ENCODE measurements around the gene WEE2. TPM values are rescaled to one million over a fixed set of nuclear protein-coding genes. Genes with fewer than 3 reads are reported as not detected.

Gene WEE2
- total RNA-seq, 1 donor from 2014 or later, result not detected

DNA sequence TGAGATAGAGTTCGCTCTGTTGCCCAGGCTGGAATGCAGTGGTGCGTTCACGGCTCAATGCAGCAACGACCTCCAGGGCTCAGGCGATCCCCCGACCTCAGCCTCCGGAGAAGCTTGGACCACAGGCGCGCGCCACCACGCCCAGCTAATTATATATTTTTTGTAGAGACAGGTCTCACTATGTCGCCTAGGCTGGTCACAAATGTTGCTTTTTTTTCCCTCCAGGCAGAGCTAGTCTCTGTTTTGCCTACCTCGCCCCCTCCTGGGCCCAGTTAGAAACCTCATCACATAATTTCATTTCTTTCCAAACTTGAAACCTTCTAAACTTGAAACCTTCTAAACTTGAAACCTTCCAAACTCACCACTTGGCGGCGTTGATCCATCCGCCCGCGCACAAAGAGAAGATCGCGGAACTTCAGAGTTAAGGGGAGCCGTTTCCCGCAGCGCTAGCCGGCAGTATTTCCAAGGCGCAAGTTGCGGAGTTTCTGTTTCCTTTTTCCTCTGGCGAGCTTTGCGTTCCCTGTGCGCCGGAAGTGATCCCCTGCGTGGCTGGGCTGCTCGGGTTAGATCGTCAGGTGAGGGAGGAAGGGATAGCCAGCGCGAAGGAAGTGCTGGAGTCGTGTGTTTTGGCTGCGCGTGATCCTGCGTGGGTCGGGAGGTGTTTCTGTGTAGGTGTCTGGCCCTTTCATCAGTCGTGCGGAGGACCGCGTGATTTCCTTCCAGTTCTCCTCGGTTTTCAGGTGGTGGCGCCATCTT, 29.9 kb downstream of the WEE2 start, which contains the start of gene SSBP1:
Gene SSBP1, plus strand, starts transcription at position 523 of the 756 bp plus-strand sequence. CDS start 809 bp downstream, outside the sequence.
- intact Hi-C loops (cut with DNase I), result loop anchor here (10.0 kb wide), 1 partner anchor 83 kb away; no protein-coding TSS in a partner anchor
- peak; percentile 95 to 97 for DNase-seq (ENCODE audit: extremely low spot score in 2 of 2)
- no peaks in the 10 kb centered on the region for H3K9me3 ChIP-seq
- no peaks in the 10 kb centered on the region for H3K27me3 ChIP-seq
- peaks cover 0 to 24% of the 10 kb centered on the region in 2 donors for H3K36me3 ChIP-seq
- H3K4me1 ChIP-seq, result peaks cover 34% of the 10 kb centered on the region
- peak within 1 kb of the TSS; percentile 74 for H3K27ac ChIP-seq
- peak in 1 of 2 donors; percentile 24 for TF ChIP-seq POLR2A (IDR thresholded peaks at IDR 0.05)
- TF ChIP-seq POLR2AphosphoS5 (IDR thresholded peaks at IDR 0.05; ENCODE audit: insufficient read depth in 1 of 2, low read depth in 1 of 2), result peak; percentile 87 to 99
- TF ChIP-seq, protein P1, sequence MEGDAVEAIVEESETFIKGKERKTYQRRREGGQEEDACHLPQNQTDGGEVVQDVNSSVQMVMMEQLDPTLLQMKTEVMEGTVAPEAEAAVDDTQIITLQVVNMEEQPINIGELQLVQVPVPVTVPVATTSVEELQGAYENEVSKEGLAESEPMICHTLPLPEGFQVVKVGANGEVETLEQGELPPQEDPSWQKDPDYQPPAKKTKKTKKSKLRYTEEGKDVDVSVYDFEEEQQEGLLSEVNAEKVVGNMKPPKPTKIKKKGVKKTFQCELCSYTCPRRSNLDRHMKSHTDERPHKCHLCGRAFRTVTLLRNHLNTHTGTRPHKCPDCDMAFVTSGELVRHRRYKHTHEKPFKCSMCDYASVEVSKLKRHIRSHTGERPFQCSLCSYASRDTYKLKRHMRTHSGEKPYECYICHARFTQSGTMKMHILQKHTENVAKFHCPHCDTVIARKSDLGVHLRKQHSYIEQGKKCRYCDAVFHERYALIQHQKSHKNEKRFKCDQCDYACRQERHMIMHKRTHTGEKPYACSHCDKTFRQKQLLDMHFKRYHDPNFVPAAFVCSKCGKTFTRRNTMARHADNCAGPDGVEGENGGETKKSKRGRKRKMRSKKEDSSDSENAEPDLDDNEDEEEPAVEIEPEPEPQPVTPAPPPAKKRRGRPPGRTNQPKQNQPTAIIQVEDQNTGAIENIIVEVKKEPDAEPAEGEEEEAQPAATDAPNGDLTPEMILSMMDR (IDR thresholded peaks at IDR 0.05), result peak; percentile 48 to 93 (median 53)
- H3K4me3 ChIP-seq, result peak within 1 kb of the TSS; percentile 66 to 70

DNA sequence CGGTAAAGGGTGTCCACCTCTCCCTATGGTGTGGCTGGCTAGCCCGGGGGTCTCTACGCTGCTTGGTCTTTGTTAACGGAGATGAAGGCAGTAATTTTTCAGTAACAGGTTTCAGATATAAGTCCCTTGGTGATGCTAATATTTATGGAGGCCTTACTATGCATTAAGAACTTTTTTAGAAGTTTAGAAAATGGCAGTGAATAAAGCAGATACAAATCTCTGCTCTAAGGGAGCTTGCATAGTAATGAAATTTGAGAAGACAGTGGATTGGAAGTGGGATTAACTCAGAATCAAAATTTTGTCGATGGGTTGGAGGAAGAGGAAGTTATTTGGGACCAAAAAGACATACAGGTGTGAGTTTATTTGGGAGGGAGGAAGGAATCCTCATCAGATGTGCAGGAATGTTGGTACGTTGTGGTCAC, 30.4 kb downstream of the WEE2 start:
- Histone ChIP-seq H3K27ac (peak overlapping the region; percentile 74), H3K4me3 (peak overlapping the region; percentile 66 to 70)
- intact Hi-C loops (cut with DNase I), result loop anchor here (10.0 kb wide), 1 partner anchor 84 kb away; no protein-coding TSS in a partner anchor

DNA sequence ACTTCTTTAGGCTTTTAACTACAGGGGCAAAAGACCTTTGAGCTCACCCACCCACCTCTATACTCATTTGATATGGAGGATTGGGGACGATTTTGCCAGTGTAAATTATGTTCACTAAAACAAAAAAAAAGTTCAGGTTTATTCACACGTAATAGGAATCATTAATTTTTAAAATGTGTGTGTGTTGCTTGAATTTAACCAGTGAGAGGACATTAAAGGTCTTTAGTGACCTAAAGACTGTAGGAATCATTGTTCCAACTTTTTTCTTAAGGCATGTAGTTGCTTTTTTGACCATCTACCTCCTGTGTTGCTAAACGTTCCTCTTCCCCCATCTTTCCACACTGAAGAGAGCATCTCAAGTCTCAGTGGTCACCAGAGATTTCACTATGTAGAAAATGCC, 31.1 kb downstream of the WEE2 start:
- peaks cover 0 to 36% of the 10 kb centered on the region in 2 donors for H3K36me3 ChIP-seq
- peaks cover 34% of the 10 kb centered on the region for H3K4me1 ChIP-seq
- TF ChIP-seq, protein P1 (IDR thresholded peaks at IDR 0.05), result no peak
- TF ChIP-seq POLR2AphosphoS5 (IDR thresholded peaks at IDR 0.05; ENCODE audit: insufficient read depth in 1 of 2, low read depth in 1 of 2), result no peak
- TF ChIP-seq POLR2A (IDR thresholded peaks at IDR 0.05), result no peak
- H3K27ac ChIP-seq, result no peak overlapping the region
- DNase-seq (ENCODE audit: extremely low spot score in 2 of 2), result no peak
- peak overlapping the region; percentile 66 to 70 for H3K4me3 ChIP-seq
- H3K27me3 ChIP-seq, result no peaks in the 10 kb centered on the region
- no peaks in the 10 kb centered on the region for H3K9me3 ChIP-seq
- intact Hi-C loops (cut with DNase I), result loop anchor here (10.0 kb wide), 1 partner anchor 84 kb away; no protein-coding TSS in a partner anchor

More for the DNA sequence above, 30.4 kb downstream of the WEE2 start:
- DNase-seq (ENCODE audit: extremely low spot score in 2 of 2), result no peak
- peaks cover 34% of the 10 kb centered on the region for H3K4me1 ChIP-seq
- H3K36me3 ChIP-seq, result peaks cover 0 to 29% of the 10 kb centered on the region in 2 donors
- no peaks in the 10 kb centered on the region for H3K9me3 ChIP-seq
- H3K27me3 ChIP-seq, result no peaks in the 10 kb centered on the region
- TF ChIP-seq, protein P1 (IDR thresholded peaks at IDR 0.05), result no peak
- TF ChIP-seq POLR2AphosphoS5 (IDR thresholded peaks at IDR 0.05; ENCODE audit: insufficient read depth in 1 of 2, low read depth in 1 of 2) (no peak), POLR2A (IDR thresholded peaks at IDR 0.05) (no peak)

DNA sequence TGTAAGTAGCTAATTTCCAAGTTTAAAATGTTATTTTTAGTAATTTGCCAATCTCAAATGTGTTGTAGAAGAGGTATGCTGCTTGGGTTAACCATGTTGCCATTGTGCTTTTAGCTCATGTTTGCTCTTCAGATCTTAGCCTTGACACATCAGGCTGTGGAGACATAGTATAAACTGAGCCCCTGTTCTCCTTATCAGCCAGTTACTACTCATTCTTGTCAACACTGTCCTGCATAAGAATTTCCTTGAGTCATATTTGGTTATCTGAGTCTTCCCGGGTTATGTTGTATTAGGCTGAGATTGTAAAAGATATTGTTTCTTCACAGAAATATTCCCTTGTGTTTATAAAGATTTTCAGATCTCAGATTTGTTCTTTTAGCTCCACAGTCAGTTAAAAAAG, 34.1 kb downstream of the WEE2 start:
- peaks cover 0 to 61% of the 10 kb centered on the region in 2 donors for H3K36me3 ChIP-seq
- H3K27ac ChIP-seq, result no peak overlapping the region
- no peaks in the 10 kb centered on the region for H3K9me3 ChIP-seq
- no peaks in the 10 kb centered on the region for H3K27me3 ChIP-seq
- peaks cover 30% of the 10 kb centered on the region for H3K4me1 ChIP-seq
- no peak for TF ChIP-seq POLR2A (IDR thresholded peaks at IDR 0.05)
- TF ChIP-seq, protein P1 (IDR thresholded peaks at IDR 0.05), result no peak
- no peak for TF ChIP-seq POLR2AphosphoS5 (IDR thresholded peaks at IDR 0.05; ENCODE audit: insufficient read depth in 1 of 2, low read depth in 1 of 2)
- H3K4me3 ChIP-seq, result no peak overlapping the region
- DNase-seq (ENCODE audit: extremely low spot score in 2 of 2), result no peak
- intact Hi-C loops (cut with DNase I), result no loop called here

DNA sequence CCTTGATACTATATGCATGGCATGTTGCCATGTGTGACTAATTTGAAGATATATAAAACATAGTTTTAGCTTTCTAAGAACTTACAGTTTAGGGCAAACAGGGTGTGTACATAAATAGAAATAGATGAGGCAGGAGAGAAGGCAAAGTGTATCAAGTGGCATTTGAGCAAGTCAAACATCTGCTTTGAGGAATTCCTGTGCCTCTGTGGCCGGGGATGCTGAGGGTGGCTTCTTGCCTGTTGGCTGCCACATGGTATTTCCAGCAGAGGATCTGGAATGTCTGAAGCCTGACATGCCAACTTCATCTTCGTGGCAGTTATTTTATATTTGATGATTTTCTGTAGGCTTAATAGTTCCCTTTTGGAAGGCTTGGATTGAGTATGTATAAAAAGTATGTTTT, 36.0 kb downstream of the WEE2 start:
- no peak for TF ChIP-seq POLR2A (IDR thresholded peaks at IDR 0.05)
- no peak for TF ChIP-seq POLR2AphosphoS5 (IDR thresholded peaks at IDR 0.05; ENCODE audit: insufficient read depth in 1 of 2, low read depth in 1 of 2)
- TF ChIP-seq, protein P1 (IDR thresholded peaks at IDR 0.05), result no peak
- Histone ChIP-seq H3K9me3 (no peaks in the 10 kb centered on the region), H3K36me3 (peaks cover 0 to 78% of the 10 kb centered on the region in 2 donors), H3K27me3 (no peaks in the 10 kb centered on the region), H3K4me1 (peaks cover 22% of the 10 kb centered on the region), H3K4me3 (no peak overlapping the region), H3K27ac (no peak overlapping the region)
- DNase-seq (ENCODE audit: extremely low spot score in 2 of 2), result no peak
- intact Hi-C loops (cut with DNase I), result no loop called here
